Fibroblast of pulmonary artery (primary cell): Measurements from ENCODE around the gene POGK.
"Not testable (repeated sequence)": the region's sequence is repeated elsewhere in the genome, so short reads cannot be mapped to it uniquely, and the experiment has no call there.

Source experiments
- DNase-seq: peaks from one replicate; pipeline ENCODE4 v3.0.0-alpha.2; 2010; ENCODE audit warnings: low read depth
- H3K4me3 ChIP-seq: replicated peaks from 2 replicates; pipeline ENCODE4 v1.5.1; 2011; ENCODE audit warnings: low read depth, mild to moderate bottlenecking, control low read depth, low read length, moderate library complexity
- TF ChIP-seq, protein P1 (sequence below): IDR thresholded peaks from 2 replicates; pipeline ENCODE4 v1.5.1; 2011; ENCODE audit warnings: mild to moderate bottlenecking, control low read depth, low read length, inconsistent platforms; ENCODE audit errors: missing control alignments

POGK gene

DNA sequence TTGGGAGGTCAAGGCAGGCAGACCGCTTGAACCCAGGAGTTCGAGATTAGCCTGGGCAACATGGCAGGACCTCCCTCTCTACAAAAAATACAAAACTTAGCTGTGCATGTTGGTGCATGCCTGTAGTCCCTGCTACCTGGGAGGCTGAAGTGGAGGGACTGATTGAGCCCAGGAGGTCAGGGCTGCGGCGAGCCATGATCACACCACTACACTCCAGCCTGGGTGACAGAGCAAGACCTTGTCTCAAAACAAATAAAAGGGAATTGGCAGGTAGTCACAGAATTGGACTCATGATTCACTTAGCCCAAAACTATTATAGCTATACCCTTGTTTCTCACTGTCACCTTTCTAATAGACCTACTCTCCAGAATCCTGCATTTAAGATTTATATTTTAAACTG is 31.3 kb downstream of the POGK start:
- TF ChIP-seq, protein P1, sequence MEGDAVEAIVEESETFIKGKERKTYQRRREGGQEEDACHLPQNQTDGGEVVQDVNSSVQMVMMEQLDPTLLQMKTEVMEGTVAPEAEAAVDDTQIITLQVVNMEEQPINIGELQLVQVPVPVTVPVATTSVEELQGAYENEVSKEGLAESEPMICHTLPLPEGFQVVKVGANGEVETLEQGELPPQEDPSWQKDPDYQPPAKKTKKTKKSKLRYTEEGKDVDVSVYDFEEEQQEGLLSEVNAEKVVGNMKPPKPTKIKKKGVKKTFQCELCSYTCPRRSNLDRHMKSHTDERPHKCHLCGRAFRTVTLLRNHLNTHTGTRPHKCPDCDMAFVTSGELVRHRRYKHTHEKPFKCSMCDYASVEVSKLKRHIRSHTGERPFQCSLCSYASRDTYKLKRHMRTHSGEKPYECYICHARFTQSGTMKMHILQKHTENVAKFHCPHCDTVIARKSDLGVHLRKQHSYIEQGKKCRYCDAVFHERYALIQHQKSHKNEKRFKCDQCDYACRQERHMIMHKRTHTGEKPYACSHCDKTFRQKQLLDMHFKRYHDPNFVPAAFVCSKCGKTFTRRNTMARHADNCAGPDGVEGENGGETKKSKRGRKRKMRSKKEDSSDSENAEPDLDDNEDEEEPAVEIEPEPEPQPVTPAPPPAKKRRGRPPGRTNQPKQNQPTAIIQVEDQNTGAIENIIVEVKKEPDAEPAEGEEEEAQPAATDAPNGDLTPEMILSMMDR = no peak
- DNase-seq = no peak
- H3K4me3 ChIP-seq = no peak overlapping the region

DNA sequence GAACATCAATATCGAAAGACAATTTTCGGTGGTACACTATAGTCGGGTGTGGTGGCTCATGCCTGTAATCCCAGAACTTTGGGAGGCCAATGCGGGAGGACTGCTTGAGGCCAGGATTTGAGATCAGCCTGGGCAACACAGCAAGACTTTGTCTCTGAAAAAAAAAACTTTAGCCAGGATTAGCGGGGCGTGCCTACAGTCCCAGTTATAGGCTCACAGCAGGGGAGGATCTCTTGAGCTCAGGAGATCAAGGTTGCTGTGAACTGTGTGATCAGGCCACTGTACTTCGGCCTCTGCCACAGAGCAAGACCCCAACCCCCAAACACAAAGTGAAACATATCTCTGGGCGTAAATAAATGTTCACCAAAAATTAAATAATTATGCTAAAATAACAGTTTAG is 35.2 kb downstream of the POGK start:
- TF ChIP-seq, protein P1 = no peak
- DNase-seq = no peak
- no peak overlapping the region for H3K4me3 ChIP-seq

DNA sequence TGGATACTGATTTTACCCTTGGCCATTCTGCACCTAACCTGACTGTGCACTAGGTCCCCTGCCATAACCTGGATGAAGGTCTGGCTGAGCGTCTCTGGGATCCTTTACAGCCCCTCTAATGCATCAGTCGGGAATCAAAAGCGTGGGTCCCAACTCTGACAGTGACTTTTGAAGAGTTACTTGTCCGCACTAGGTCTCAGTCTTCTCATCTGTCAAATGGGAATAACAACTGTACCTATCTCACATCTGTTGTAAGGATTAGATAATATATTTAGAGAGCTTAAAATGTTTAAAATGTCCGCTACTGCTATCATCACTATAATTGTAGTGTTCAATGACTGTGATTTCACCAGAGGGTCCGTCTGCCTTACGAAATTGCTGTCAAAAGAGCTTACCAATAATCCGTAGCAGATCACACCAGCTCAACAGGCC is 36.0 kb downstream of the POGK start:
- peak overlapping the region; percentile 81 for H3K4me3 ChIP-seq
- DNase-seq = no peak
- TF ChIP-seq, protein P1 = no peak

DNA sequence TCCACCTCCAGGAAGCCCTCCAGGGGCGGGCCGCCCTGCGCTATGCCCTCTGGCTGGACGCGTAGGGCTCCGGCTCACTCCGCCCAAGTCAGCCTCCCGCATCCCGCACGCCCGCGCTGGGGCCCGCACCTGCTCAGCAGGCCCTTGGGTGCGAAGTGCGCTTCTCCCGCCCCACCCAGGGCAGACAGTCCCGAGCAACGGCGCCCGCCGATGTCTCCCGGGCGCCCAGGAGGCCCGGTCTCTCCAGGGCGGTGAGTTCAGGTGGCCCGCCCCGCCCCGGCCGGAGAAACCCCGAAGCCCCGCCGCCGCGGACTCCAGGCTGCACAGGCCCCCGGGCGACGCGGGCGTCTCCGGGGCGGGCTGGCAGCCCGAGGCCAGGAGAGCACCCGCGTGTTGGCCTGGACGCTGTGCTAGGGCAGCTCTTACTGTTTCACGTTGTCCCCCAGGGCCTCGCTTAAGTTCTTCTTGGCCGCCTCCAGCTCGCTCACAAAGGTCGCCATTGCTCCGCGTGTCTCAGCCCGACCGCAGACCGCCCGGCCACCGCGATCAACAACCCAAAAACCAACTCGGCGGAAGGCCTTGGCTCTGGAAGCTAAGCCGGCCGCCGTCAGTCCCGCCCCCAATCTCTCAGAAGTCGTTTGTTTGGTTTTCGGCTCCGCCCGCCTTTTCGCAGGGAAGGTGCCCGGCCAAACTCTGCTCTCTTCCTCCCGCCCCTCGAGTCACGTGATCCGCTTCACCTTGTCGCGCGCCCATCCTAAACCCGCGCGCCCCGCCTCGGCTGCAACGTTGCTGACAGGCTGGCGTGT is 36.7 kb downstream of the POGK start, which contains the start of gene TADA1:
Gene TADA1, minus strand, starts transcription at position 531 of the 806 bp plus-strand sequence. Its CDS starts 31 bp downstream, at position 500.
- DNase-seq = peak; percentile 98
- TF ChIP-seq, protein P1 = no peak

DNA sequence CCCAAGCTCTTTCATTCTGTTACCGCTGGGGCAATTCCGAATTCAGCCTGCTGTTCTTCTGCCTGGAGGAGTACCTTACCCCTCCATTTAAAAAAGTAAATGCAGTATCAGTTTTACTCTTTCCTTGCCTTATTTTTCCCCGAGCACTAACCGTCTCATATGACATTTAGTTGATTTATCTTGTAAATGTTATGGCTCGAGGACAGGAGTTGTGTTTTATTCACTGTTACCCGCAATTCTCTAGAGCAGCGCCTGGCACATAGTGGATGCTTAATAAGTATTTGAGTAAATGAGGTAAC is 37.2 kb downstream of the POGK start:
- no peak for DNase-seq
- TF ChIP-seq, protein P1 = no peak
- peak overlapping the region; percentile 81 for H3K4me3 ChIP-seq

More for the DNA sequence above, 36.7 kb downstream of the POGK start, which contains the start of gene TADA1:
- H3K4me3 ChIP-seq = peak within 1 kb of the TSS; percentile 81

DNA sequence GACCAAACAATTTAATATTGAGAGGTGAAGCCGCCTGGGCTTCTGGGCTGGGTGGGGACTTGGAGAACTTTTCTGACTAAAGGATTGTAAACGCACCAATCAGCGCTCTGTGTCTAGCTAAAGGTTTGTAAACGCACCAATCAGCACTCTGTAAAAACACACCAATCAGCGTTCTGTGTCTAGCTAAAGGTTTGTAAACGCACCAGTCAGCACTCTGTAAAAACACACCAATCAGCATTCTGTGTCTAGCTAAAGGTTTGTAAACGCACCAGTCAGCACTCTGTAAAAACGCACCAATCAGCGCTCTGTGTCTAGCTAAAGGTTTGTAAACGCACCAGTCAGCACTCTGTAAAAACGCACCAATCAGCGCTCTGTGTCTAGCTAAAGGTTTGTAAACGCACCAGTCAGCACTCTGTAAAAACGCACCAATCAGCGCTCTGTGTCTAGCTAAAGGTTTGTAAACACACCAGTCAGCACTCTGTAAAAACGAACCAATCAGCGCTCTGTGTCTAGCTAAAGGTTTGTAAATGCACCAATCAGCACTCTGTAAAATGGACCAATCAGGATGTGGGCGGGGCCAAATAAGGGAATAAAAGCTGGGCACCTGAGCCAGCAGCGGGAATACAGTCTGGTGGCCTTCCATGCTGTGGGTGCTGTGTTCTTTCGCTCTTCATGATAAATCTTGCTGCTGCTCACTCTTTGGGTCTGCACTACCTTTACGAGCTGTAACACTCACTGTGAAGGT is 39.1 kb downstream of the POGK start:
- DNase-seq, H3K4me3 ChIP-seq: not testable (repeated sequence)

DNA sequence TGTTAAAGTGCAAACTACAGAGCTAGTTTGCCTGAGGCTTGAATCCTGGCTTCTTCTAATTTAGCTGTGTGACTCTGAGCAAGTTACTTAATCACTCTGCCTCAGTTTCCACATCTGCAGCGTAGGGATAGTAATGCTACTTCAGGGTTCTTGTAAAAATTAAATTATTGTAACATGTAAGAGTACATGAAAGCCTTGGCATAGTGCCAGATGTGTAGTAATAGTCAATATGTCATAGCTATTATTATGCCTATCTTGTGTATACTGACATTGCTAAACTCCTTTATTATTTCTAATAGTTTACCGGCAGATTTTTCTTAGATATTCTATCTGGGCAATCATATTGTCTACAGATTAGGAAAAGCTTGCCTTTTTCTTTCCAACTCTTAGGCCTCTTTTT is 43.6 kb downstream of the POGK start:
- no peak for DNase-seq
- TF ChIP-seq, protein P1 = no peak
- H3K4me3 ChIP-seq = no peak overlapping the region
